GM19455 (cell line): ENCODE data around the gene TLE1.
"Not testable (repeated sequence)": the region's sequence is repeated elsewhere in the genome, so short reads cannot be mapped to it uniquely, and the experiment has no call there.

Source experiments
- ATAC-seq: cut with Tn5 transposase; IDR thresholded peaks from one replicate; pipeline ENCODE4 v1.9.1; 2021; ENCODE audit not compliant: unreplicated experiment

The TLE1 gene

GRCh38 chr9:81622471-81623255 lies 66.7 kb downstream of the TLE1 start:
- no peak for ATAC-seq

- ATAC-seq, result no peak
Measured at GRCh38 chr9:81621785-81622259, 67.5 kb downstream of the TLE1 start.

DNA sequence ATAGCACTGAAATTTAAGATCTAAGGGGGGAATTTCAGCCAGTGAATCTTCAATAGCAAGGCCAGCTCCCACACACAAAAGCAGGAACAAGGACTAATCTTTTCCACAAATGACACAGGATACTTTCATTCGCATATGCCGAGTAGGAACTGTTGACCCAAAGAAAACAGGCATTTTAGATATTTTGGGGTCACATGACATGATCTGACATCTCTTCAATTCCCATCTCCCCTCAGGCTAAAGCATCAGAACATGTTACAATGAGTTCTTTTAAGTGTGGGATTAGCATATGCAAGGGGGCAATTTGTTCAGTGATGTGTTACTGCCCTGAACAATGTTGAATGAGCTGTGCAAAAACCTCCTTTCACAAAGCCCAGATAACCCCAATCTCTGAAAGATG lies 68.2 kb downstream of the TLE1 start:
- no peak for ATAC-seq

GRCh38 chr9:81620002-81620390 lies 69.4 kb downstream of the TLE1 start:
- ATAC-seq, result peak; percentile 78

DNA sequence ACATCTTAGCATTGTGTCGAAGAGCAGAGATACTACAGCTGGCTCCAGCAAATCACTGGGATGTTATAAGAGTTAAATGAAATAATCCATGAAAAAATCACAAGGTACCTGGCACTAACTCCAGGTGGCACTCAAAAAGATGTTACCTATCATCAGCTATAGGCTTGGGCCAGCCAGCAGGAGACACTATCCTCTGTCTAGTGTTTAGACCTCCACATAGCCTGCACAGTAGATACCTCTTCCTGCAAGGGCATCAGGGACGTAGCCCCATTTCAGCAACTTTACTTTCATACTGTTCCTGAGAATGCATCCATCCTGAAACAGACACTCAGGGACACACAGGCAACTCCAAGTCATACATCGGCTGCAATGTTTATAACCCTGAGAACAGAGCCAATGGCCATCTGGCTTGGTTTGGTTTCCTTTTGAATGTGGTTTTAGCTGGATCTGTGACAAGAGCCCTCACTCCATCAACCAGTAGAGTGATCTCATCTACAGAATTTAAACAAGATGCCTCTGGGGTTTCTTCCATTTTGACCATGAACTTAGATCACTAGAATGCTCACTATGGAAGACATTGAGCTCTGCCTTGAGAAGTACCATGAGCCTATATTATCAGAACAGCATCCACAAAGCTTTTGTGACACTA lies 69.9 kb downstream of the TLE1 start:
- peak; percentile 81 for ATAC-seq

DNA sequence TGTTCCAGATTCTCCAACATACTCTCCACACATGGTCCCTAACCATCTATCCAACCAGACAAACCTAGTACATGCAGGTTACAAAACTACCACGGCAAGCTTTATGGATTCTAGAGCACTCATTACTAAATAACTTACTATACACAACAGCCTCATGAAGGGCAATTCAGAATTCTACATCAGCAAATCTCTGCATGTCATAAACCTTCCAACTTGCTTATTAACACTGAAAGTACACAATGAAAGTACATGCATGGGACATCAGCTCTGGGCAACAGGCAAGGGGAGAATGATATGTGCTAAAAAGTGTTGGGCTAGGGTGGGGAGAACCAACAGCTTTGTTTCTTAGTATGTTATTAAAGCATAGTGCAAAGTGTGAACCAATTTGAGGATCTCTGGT lies 70.4 kb downstream of the TLE1 start:
- ATAC-seq, result no peak

GRCh38 chr9:81616141-81616540 lies 73.2 kb downstream of the TLE1 start:
- ATAC-seq, result no peak

- ATAC-seq, result no peak
Measured at GRCh38 chr9:81614335-81614734, 75.0 kb downstream of the TLE1 start.

DNA sequence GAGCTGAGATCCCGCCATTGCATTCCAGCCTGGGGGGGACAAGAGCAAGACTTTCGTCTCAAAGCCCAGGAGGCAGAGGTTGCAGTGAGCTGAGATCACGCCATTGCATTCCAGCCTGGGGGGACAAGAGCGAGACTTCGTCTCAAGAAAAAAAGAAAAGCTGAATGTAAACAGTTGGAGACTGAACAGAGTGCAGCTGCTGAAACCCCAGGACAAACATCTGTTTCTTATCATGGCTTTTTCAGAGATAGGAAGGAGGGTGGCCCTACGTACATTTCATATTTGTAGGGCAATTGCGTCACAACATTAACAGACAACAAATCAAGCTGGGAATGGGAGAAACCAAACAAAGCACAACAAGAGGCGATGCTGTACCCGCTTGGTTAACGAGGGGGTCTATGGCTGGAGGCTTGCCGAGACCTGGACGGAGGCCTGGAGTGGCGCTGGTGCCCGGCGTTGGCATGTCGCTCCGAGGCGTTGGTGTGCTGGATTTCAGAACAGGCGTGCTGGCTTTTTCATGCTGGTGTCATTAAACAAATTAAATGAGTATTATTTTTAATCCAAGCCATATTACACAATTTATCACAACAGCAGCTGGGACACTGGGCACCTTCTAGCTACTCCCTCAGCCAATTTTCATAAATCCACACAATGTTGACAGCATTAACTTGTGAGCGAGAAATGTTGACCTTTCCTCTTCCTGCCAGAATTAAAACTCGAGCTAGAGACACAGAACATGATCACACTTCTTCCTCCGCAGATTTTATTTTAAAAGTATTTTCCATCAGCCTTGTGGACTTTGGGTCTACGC lies 76.1 kb downstream of the TLE1 start:
- ATAC-seq, result no peak

DNA sequence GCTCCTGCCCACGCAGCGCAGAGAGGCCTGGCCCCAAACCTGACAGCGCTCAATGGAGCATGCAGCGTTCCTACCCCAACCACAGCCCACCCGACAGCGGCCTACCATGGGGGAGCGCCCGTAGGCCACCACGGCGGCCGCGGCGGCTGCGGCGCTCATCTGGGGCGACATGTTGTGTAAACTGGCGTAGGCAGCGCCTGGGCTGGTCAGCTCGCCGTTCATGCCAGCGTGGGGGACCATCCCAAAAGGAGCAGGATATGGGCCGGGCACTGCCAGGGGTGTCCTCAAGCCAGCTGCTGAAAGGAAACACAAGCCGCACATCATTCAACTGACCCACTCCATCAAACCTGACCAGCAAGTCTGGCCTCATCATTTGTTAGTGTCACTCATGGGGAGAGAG lies 77.7 kb downstream of the TLE1 start:
- ATAC-seq, result no peak

- no peak for ATAC-seq
Measured at GRCh38 chr9:81610740-81611107, 78.6 kb downstream of the TLE1 start.

DNA sequence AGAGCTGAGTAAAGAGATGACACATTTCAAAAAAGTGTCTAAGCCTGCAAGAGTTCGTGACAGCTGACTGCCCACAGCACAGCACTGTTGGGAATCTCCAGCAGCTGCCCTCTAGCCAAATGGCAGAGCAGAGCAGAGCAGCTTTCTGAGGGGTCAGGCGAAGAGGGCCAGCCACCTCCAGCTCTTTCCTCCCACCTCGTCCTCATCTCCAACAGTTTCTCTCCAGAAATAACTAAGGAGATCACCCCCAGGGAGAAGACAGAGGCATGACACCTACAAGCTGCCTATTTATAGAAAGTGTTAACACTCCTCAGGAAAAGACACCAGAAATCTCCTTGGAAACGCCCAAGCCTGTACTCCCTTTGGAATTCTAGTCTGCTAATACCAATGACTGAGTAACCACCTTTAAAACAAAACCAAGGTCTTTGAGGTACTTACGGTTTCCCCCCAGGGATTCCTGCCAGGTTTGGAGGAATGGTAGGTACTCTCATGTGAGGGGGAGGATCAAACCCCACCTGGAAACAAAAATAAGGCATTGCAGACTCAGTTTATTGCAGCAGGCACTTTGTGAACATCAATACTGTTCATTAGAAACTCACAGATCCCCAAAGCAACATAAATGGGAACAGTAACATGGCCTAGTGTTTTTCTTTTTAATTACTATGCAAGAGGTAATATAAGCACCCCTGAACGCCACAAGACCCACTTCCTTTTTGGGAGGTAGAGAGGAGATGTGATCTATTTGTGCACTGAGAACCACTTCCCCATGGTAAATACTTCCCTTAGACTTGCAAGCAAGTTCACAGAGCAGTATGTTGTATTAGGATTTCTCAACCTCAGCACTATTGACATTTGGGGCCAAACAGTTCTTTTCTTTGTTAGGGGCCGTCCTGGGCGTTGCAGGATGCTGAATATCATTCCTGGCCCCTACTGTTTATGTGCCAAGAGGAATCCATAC lies 79.3 kb downstream of the TLE1 start:
- no peak for ATAC-seq

- no peak for ATAC-seq
Measured at GRCh38 chr9:81608289-81608657, 81.1 kb downstream of the TLE1 start.

DNA sequence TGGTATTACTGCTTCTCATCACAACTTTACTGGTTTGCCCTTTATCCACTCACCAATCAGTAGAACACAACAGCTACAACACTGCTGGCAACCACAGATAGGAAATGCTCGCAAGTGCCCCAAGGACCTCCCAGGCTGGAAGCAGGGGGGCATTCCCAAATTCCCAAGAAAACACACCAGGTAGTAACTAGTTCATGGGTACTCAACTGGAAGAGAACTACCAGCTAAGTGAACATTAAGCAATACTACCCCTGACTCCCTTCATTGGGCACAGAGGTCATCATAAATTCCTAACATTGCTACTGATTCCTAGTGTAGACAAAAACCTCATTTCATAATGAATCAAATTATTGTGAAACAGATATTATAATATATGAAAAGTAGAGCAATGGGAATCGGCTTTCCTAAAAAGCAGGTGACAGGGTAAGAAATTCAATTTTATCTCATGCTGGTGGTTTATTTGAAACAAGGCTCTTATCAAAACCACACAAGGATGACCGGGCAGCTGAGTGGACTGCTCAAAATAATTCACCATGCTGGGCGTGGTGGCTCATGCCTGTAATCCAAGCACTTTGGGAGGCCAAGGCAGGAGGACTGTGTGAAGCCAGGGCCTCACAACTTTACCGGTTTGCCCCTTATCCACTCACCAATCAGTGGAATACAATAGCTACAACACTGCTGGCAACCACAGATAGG lies 81.6 kb downstream of the TLE1 start:
- ATAC-seq, result no peak

DNA sequence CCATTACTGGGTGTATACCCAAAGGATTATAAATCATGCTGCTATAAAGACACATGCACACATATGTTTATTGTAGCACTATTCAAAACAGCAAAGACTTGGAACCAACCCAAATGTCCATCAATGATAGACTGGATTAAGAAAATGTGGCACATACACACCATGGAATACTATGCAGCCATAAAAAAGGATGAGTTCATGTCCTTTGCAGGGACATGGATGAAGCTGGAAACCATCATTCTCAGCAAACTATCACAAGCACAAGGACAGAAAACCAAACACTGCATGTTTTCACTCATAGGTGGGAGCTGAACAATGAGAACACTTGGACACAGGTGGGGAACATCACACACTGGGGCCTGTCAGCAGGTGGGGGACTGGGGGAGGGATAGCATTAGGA lies 83.1 kb downstream of the TLE1 start:
- ATAC-seq, result not testable (repeated sequence)

- no peak for ATAC-seq
Measured at GRCh38 chr9:81605170-81605670, 84.1 kb downstream of the TLE1 start.

GRCh38 chr9:81604306-81605169 lies 84.8 kb downstream of the TLE1 start:
- ATAC-seq, result no peak

DNA sequence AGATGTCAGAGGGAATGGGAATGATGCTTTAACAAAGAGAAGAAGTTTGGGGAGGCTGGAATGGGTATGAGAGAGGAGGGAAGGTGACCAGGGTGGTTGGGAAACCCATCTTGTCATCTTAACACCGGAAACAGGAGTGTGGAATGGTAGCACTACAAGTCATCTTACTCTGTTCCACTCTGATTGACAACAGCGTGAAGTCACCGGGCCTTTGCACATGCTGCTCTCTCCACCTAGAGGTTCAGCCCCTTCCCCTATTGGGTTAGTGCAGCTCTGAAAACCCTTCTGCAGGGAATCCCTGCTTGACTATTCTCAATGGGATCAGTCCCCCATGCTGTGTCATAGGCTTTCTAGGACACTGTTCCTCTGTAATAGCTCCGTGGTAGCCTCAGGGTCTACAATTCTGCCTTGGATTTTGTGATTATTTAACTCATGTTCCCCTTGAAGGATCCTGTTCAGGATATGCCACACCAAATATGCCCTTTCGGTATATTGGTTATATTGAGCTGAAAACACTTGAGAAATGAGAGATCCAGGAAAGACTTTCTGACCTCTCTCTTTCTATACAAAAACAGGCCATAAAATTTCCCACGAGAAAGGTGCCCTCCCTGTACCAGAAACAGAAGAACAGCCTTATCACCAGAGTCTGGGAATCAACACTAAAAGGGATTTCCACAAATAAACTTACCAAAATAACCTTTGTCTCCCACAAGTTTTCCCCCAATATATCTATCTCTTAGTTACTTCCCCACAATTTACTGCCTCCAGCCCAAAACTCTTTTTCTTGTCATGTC lies 86.3 kb downstream of the TLE1 start:
- no peak for ATAC-seq
